Epithelial cell of esophagus (primary cell): Measurements from ENCODE around the gene IPO4.

Experiments used
- DNase-seq: peaks from one replicate; pipeline ENCODE4 v3.0.0; 2010; ENCODE audit warnings: low read depth
- H3K4me3 ChIP-seq: 2 replicates; pipeline ENCODE4 v1.5.1; 2011; ENCODE audit warnings: mild to moderate bottlenecking, low read length, control low read depth
- TF ChIP-seq, protein P1 (sequence below): IDR thresholded peaks from 2 replicates; pipeline ENCODE4 v1.5.1; 2011; ENCODE audit warnings: low read depth, mild to moderate bottlenecking, low read length, control low read depth, inconsistent platforms; ENCODE audit not compliant: insufficient read depth; ENCODE audit errors: missing control alignments

Gene IPO4

DNA sequence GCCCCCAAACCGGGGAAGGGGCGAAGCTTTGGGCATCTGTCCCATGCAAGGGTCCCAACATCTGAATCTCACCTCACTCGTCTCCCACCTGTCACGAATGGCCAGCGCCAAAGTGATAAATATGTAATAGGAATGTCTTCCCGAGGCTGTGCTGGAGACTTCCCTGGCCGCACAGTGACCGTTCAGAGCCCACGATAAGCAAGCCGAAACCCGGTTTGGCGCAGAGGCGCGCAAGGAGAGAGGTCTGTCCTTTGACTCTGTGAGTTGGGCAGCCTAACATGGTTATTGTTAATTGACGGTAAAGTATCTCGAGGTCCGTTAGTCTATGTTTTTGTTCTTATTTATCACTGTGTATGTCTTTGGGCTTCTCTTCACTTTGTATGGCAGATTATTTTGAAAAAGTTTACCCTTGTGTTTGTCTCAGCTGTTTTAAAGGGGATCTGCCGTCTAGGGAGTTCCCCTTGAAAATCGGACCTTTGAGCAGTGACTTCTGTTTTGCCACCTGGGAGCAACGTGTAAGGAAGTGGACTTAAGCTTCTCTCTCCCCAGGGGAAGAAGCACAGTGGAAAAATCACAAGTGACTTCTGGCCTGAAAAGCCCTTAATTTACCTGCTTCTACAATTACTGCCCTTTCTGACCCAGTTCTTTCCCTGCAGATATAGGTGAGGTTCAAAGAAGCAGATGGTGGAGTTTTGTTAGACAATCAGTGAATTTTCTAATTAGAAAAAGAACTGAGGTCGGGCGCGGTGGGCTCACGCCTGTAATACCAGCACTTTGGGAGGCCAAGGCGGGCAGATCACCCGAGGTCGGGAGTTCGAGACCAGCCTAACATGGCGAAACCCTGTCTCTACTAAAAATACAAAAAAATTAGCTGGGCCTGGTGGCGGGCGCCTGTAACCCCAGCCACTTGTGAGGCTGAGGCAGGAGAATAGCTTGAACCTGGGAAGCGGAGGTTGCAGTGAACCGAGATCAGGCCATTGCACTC, 7.7 kb upstream of the IPO4 start:
- DNase-seq: peak; percentile 20
- TF ChIP-seq, protein P1, sequence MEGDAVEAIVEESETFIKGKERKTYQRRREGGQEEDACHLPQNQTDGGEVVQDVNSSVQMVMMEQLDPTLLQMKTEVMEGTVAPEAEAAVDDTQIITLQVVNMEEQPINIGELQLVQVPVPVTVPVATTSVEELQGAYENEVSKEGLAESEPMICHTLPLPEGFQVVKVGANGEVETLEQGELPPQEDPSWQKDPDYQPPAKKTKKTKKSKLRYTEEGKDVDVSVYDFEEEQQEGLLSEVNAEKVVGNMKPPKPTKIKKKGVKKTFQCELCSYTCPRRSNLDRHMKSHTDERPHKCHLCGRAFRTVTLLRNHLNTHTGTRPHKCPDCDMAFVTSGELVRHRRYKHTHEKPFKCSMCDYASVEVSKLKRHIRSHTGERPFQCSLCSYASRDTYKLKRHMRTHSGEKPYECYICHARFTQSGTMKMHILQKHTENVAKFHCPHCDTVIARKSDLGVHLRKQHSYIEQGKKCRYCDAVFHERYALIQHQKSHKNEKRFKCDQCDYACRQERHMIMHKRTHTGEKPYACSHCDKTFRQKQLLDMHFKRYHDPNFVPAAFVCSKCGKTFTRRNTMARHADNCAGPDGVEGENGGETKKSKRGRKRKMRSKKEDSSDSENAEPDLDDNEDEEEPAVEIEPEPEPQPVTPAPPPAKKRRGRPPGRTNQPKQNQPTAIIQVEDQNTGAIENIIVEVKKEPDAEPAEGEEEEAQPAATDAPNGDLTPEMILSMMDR: no peak
- H3K4me3 ChIP-seq: peak overlapping the region; percentile 92

DNA sequence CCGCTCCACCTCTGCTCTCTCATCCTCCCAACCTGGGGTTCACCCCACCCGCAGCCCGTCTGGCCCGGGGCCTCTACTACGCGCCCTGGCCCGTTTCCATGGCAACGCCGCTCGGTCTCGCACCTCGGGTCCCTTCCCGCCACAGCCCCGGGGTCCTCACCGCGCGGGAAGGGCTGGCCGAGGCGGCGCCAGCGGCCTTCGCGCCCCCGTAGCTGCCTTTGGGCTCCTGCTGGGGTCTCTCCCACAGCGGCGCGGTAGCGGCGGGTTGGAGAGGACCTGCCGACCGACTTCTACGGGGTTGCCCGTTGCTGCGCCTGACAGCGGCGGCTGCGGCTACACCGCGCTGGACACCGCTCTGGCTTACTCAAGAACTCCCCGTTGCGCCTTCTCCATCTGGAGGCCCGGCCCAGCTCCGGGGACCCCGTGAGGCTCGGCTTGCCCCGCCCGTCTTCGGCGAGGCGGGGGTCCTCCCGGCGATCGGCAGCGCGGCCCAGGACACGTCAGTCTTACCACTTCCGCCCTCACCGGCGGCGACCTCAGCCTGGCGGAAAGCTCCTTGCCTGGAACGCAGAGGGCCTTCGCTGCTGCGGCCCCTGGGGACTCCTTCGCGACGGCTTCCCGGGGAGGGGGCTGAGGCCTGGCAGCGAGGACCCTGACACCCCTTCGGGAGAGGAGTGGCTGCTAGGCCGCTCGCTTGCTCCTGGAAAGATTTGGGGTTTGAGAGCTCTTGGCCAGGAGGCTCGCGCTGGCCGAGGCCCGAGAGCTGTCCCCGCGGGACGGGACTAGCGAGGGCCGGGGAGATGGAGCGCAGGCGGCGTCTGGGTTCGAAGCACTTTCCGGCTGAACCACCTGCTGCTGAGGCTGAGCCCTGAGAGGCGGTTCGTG, 6.8 kb upstream of the IPO4 start, which contains the start of gene TM9SF1:
Gene TM9SF1, minus strand, starts transcription at position 256 of the 885 bp plus-strand sequence. CDS start 422 bp downstream, outside the sequence.
- TF ChIP-seq, protein P1: no peak
- peak; percentile 87 for DNase-seq
- H3K4me3 ChIP-seq: peak within 1 kb of the TSS; percentile 92

DNA sequence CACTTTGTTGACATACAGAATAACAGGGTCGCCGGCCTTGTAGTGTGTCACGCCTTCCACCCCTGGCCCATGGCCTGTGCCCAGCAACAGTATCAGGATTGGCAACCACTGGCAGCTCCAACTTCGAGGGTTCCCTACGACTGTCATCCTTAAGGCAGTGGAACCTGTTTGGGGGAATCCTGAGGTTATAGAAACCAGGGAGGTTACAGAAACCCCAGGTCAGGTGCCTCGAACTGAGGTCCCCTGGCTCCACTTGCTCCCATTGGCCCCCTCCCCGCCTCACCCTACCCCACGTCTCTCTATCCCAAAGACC, 6.2 kb upstream of the IPO4 start:
- no peak for DNase-seq
- H3K4me3 ChIP-seq: peak overlapping the region; percentile 92
- TF ChIP-seq, protein P1: no peak

DNA sequence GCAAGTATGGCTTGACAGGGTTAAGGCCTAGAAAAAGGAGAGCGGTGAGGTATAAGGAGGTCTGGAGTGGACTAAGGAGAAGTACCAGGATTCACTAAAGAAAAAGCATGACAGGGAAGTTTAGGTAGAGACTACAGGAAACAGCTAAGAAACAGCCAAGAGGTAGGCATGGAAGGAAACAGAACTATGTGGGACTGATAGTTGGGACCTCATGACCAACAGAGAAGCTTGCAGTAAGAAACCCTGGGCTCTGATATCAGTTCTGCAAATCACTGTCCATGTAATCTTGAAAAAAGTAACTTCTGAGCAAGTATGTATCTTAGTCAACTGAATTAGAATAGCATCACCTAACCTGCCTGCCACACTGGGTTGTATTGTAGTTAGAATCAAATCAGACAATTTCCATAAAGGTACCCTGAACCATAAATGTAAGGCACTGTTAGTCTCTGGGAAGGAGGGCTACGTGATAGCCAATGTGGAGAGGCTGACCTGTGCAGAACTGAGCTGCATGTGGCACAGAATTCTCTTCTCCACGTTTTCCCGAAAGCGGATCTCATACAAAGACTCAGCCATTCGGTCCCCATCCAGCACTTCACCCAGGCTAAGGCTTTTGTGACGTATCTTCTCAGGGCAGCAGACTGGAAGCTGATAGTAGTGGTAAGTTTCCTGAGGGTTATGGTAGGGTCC, 5.7 kb upstream of the IPO4 start:
- peak overlapping the region; percentile 92 for H3K4me3 ChIP-seq
- DNase-seq: no peak
- TF ChIP-seq, protein P1: no peak

DNA sequence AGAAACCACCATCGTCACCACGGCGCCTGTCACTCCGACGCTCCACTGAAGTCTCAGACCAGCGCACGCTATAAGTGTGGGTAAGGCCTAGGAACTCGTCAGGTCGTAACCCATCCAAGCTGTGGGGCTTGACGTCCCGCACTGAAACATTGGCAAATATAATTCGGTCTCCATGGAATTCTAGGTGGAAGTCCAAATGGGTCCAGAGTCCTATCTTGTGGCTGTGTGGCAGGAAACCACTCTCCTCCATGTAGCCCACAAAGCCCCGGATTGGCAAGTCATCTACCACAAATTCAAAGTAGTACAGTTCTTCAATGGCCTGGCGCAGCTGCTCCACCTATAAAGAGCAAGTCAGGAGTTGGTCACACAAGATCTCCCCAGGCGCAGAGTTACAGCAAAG, 4.3 kb upstream of the IPO4 start:
- TF ChIP-seq, protein P1: no peak
- DNase-seq: no peak
- H3K4me3 ChIP-seq: no peak overlapping the region

DNA sequence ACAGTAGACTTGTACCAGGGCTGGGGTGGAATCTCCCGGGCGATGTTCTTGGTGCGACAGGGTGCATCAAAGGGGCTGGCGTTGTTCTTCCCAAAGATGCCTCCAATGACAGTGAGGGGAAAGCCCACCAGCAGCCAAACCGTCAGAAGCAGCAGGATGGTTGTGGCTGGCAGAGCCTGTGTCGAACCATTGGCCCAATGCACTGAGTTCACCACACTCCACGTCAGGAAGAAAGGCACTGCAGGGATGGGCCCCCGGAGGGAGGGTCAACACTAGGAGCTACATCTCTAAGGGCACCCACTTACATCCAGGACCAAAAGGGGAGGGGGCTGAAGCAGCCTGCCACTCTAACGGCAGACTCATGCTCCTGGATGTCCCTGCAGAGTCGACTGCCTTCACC, 1.8 kb upstream of the IPO4 start:
- DNase-seq: no peak
- TF ChIP-seq, protein P1: no peak
- no peak overlapping the region for H3K4me3 ChIP-seq
